Subcutaneous abdominal adipose tissue (tissue), 5 donors: ENCODE data around the gene LMX1B.
"Not testable (repeated sequence)": the region's sequence is repeated elsewhere in the genome, so short reads cannot be mapped to it uniquely, and the experiment has no call there.

Experiments used
- H3K27ac ChIP-seq: one replicate; pipeline ENCODE4 v1.7.0; 2013; ENCODE audit warnings: low read depth, mild to moderate bottlenecking, inconsistent platforms, low read length, moderate library complexity
- H3K27me3 ChIP-seq, 5 donors: one replicate each; pipeline ENCODE4 v1.7.0; 2013; ENCODE audit warnings: low read length in 5 of 5, inconsistent platforms in 1 of 5; ENCODE audit not compliant: control insufficient read depth in 5 of 5, insufficient read depth in 4 of 5
- H3K36me3 ChIP-seq, 5 donors: one replicate each; pipeline ENCODE4 v1.7.0; 2013; ENCODE audit warnings: low read length in 5 of 5; ENCODE audit not compliant: control insufficient read depth in 5 of 5, insufficient read depth in 5 of 5
- H3K4me1 ChIP-seq, 5 donors: one replicate each; pipeline ENCODE4 v1.7.0; 2013; ENCODE audit warnings: low read length in 5 of 5, mild to moderate bottlenecking in 3 of 5, moderate library complexity in 1 of 5; ENCODE audit not compliant: control insufficient read depth in 5 of 5, insufficient read depth in 5 of 5
- H3K4me3 ChIP-seq, 5 donors: one replicate each; pipeline ENCODE4 v1.7.0; 2013; ENCODE audit warnings: low read length in 5 of 5, low read depth in 1 of 5
- H3K9ac ChIP-seq, 5 donors: one replicate each; pipeline ENCODE4 v1.7.0; 2013; ENCODE audit warnings: low read length in 5 of 5, mild to moderate bottlenecking in 4 of 5, moderate library complexity in 3 of 5
- H3K9me3 ChIP-seq, 5 donors: one replicate each; pipeline ENCODE4 v1.7.0; 2013; ENCODE audit warnings: low read length in 5 of 5; ENCODE audit not compliant: control insufficient read depth in 5 of 5
- donor health status: healthy.
- donor health status: healthy.
- donor health status: healthy.
- donor health status: healthy.
- donor health status: healthy.

Gene LMX1B

GRCh38 chr9:126720661-126721563 lies 107.2 kb downstream of the LMX1B start:
- H3K9me3 ChIP-seq, result no peaks in the 10 kb centered on the region
- H3K27ac ChIP-seq, result no peak overlapping the region
- H3K27me3 ChIP-seq, result peaks cover 15 to 39% (median 18%) of the 10 kb centered on the region in 5 donors
- H3K9ac ChIP-seq, result no peak overlapping the region
- peaks cover 1 to 33% (median 17%) of the 10 kb centered on the region in 5 donors for H3K4me1 ChIP-seq
- no peaks in the 10 kb centered on the region for H3K36me3 ChIP-seq
- H3K4me3 ChIP-seq, result no peak overlapping the region

- Histone ChIP-seq H3K4me1 (peaks cover 1 to 33% (median 17%) of the 10 kb centered on the region in 5 donors), H3K4me3 (peak overlapping the region in 1 of 5 donors; percentile 55), H3K9ac (no peak overlapping the region), H3K27ac (no peak overlapping the region), H3K36me3 (no peaks in the 10 kb centered on the region), H3K9me3 (no peaks in the 10 kb centered on the region), H3K27me3 (peaks cover 15 to 39% (median 18%) of the 10 kb centered on the region in 5 donors)
These were observed 107.8 kb downstream of the LMX1B start for GRCh38 chr9:126721564-126721981.

- H3K27me3 ChIP-seq, result peaks cover 15 to 39% (median 18%) of the 10 kb centered on the region in 5 donors
- H3K9me3 ChIP-seq, result no peaks in the 10 kb centered on the region
- H3K9ac ChIP-seq, result peak overlapping the region in 4 of 5 donors; percentile 23 to 66 (median 29)
These were observed 108.7 kb downstream of the LMX1B start for GRCh38 chr9:126722252-126722921.

GRCh38 chr9:126722922-126723806 lies 109.4 kb downstream of the LMX1B start:
- no peak overlapping the region for H3K27ac ChIP-seq
- H3K4me3 ChIP-seq, result peak overlapping the region in 4 of 5 donors; percentile 44 to 64 (median 52)
- H3K4me1 ChIP-seq, result peaks cover 1 to 33% (median 17%) of the 10 kb centered on the region in 5 donors
- H3K9me3 ChIP-seq, result peaks cover 0 to under 1% (median 0%) of the 10 kb centered on the region in 5 donors
- H3K27me3 ChIP-seq, result peaks cover 15 to 42% (median 18%) of the 10 kb centered on the region in 5 donors
- no peaks in the 10 kb centered on the region for H3K36me3 ChIP-seq
- peak overlapping the region in 4 of 5 donors; percentile 23 to 66 (median 29) for H3K9ac ChIP-seq

More at GRCh38 chr9:126722252-126722921, 108.7 kb downstream of the LMX1B start:
- H3K4me1 ChIP-seq, result peaks cover 1 to 33% (median 17%) of the 10 kb centered on the region in 5 donors
- H3K36me3 ChIP-seq, result no peaks in the 10 kb centered on the region
- no peak overlapping the region for H3K27ac ChIP-seq
- peak overlapping the region; percentile 44 to 64 (median 53) for H3K4me3 ChIP-seq

- H3K36me3 ChIP-seq, result no peaks in the 10 kb centered on the region
- peaks cover 15 to 40% (median 18%) of the 10 kb centered on the region in 5 donors for H3K27me3 ChIP-seq
- H3K9ac ChIP-seq, result no peak overlapping the region
- no peak overlapping the region for H3K27ac ChIP-seq
- peaks cover 1 to 33% (median 17%) of the 10 kb centered on the region in 5 donors for H3K4me1 ChIP-seq
- H3K4me3 ChIP-seq, result peak overlapping the region in 1 of 5 donors; percentile 64
- H3K9me3 ChIP-seq, result peaks cover 0 to 2% (median 0%) of the 10 kb centered on the region in 5 donors
These were observed 110.1 kb downstream of the LMX1B start for GRCh38 chr9:126723807-126724172.

GRCh38 chr9:126724226-126724625 lies 110.5 kb downstream of the LMX1B start:
- no peaks in the 10 kb centered on the region for H3K36me3 ChIP-seq
- no peak overlapping the region for H3K27ac ChIP-seq
- no peak overlapping the region for H3K9ac ChIP-seq
- H3K27me3 ChIP-seq, result peaks cover 15 to 40% (median 18%) of the 10 kb centered on the region in 5 donors
- H3K4me1 ChIP-seq, result peaks cover 1 to 33% (median 17%) of the 10 kb centered on the region in 5 donors
- H3K4me3 ChIP-seq, result no peak overlapping the region
- peaks cover 0 to 2% (median 0%) of the 10 kb centered on the region in 5 donors for H3K9me3 ChIP-seq

GRCh38 chr9:126725485-126725884 lies 111.8 kb downstream of the LMX1B start:
- not testable (repeated sequence) for H3K27ac ChIP-seq, H3K9ac ChIP-seq, H3K9me3 ChIP-seq, H3K4me3 ChIP-seq, H3K36me3 ChIP-seq
- Histone ChIP-seq H3K27me3 (peaks cover 12 to 32% (median 17%) of the 10 kb centered on the region in 5 donors), H3K4me1 (peaks cover 0 to 23% (median 12%) of the 10 kb centered on the region in 5 donors)

- H3K27me3 ChIP-seq, result peaks cover 8 to 20% (median 13%) of the 10 kb centered on the region in 5 donors
- H3K27ac ChIP-seq, H3K4me1 ChIP-seq, H3K9me3 ChIP-seq, H3K4me3 ChIP-seq, H3K9ac ChIP-seq, H3K36me3 ChIP-seq: not testable (repeated sequence)
These were observed 114.5 kb downstream of the LMX1B start for GRCh38 chr9:126728210-126728609.

- not testable (repeated sequence) for H3K9me3 ChIP-seq, H3K4me1 ChIP-seq, H3K27ac ChIP-seq, H3K9ac ChIP-seq, H3K4me3 ChIP-seq, H3K36me3 ChIP-seq
- H3K27me3 ChIP-seq, result peaks cover 5 to 13% (median 6%) of the 10 kb centered on the region in 5 donors
These were observed 116.9 kb downstream of the LMX1B start for GRCh38 chr9:126730592-126730991.
